Esophagus squamous epithelium (tissue), 5 donors: Measurements from ENCODE around the gene TSPAN7. TPM values are rescaled to one million over a fixed set of nuclear protein-coding genes. Genes with fewer than 3 reads are reported as not detected.

Source experiments
- DNase-seq: peaks from one replicate; lab custom pipeline; 2025; lab: John Stamatoyannopoulos, UW
- H3K27ac ChIP-seq, 4 donors: fragments of 200-600 bp; sonication (generic); one replicate each; pipeline ENCODE4 v1.5.1; 2016 to 2019; ENCODE audit warnings: mild to moderate bottlenecking in 1 of 4
- H3K27me3 ChIP-seq, 4 donors: fragments of 200-600 bp; sonication (generic); 1 replicate in 3 of 4; 2 replicates in 1 of 4; pipeline versions ENCODE4 v1.5.1 to v1.6.0; 2017 to 2021; ENCODE audit warnings: antibody characterized with exemption in 1 of 4
- H3K36me3 ChIP-seq, 3 donors: fragments of 200-600 bp; sonication (generic); one replicate each; pipeline ENCODE4 v1.5.1; 2016 to 2019
- H3K4me1 ChIP-seq, 3 donors: fragments of 200-600 bp; sonication (generic); one replicate each; pipeline ENCODE4 v1.5.1; 2017 to 2019
- H3K4me3 ChIP-seq, 4 donors: fragments of 200-600 bp; sonication (generic); 1 replicate in 3 of 4; 2 replicates in 1 of 4; pipeline ENCODE4 v1.5.1; 2016 to 2019; ENCODE audit warnings: mild to moderate bottlenecking in 2 of 4, moderate library complexity in 1 of 4
- H3K9me3 ChIP-seq, 3 donors: fragments of 200-600 bp; sonication (generic); one replicate each; pipeline ENCODE4 v1.5.1; 2016 to 2019
- CTCF ChIP-seq, 6 experiments: fragments of 450-650 bp in 4 of 6; fragments of 200-600 bp in 2 of 6; sonication (generic) in 2 of 6; IDR thresholded peaks; one replicate each; pipeline ENCODE4 v1.5.1; 2016 to 2019; ENCODE audit warnings: antibody characterized with exemption in 6 of 6, mild to moderate bottlenecking in 4 of 6, moderate library complexity in 4 of 6
- POLR2A ChIP-seq, 4 donors: fragments of 450-650 bp; IDR thresholded peaks; one replicate each; pipeline ENCODE4 v1.6.1; 2017; ENCODE audit warnings: antibody characterized with exemption in 4 of 4, mild to moderate bottlenecking in 4 of 4, moderate library complexity in 3 of 4
- WGBS, 2 donors: methylation state at CpG; one replicate each; pipeline ENCODE4 v1.1.5; 2018; 5-methylcytosine and 5-hydroxymethylcytosine counted together
- intact Hi-C: fragments of 100-400 bp; cut with DNase I; formaldehyde crosslinking; loops from one replicate; pipeline ENCODE4 v1.15.0; 2022
- total RNA-seq, 4 donors: library from RNA; depleted of rRNA; stranded (reverse); fragments of >200 nt; gene quantifications; one replicate each; pipeline ENCODE4 v1.1.0, GENCODE V29; 2016
- donor health status: DM: yes; HTN: yes; CAD: no.

The TSPAN7 gene
- total RNA-seq, 4 donors from 2014 or later, result 23.9 to 40.0 (median 33.8) TPM

- DNase-seq, result no peak
- Histone ChIP-seq H3K27me3 (no peaks in the 10 kb centered on the region), H3K27ac (no peak overlapping the region), H3K4me3 (no peak overlapping the region), H3K9me3 (no peaks in the 10 kb centered on the region), H3K4me1 (no peaks in the 10 kb centered on the region), H3K36me3 (no peaks in the 10 kb centered on the region)
- WGBS, 2 donors, result 58 to 66% methylated on average over 1 to 2 of the region's 2 CpGs
- intact Hi-C loops, result no loop called here
- TF ChIP-seq POLR2A (IDR thresholded peaks at IDR 0.05), result no peak
- TF ChIP-seq CTCF (IDR thresholded peaks at IDR 0.05), result no peak
Observed at GRCh38 chrX:38516196-38516774, 45.1 kb upstream of the TSPAN7 start.

- no peak for TF ChIP-seq CTCF (IDR thresholded peaks at IDR 0.05)
- no peak for TF ChIP-seq POLR2A (IDR thresholded peaks at IDR 0.05)
- no peak overlapping the region for H3K27ac ChIP-seq
- intact Hi-C loops, result no loop called here
- 74 to 77% methylated on average over 3 to 6 of the region's 6 CpGs for WGBS, 2 donors
- no peaks in the 10 kb centered on the region for H3K9me3 ChIP-seq
- no peaks in the 10 kb centered on the region for H3K27me3 ChIP-seq
- H3K36me3 ChIP-seq, result no peaks in the 10 kb centered on the region
- H3K4me1 ChIP-seq, result no peaks in the 10 kb centered on the region
- no peak overlapping the region for H3K4me3 ChIP-seq
- no peak for DNase-seq
Observed at GRCh38 chrX:38519651-38520050, 41.7 kb upstream of the TSPAN7 start.

GRCh38 chrX:38538134-38538533, 23.2 kb upstream of the TSPAN7 start:
- intact Hi-C loops, result no loop called here
- no peaks in the 10 kb centered on the region for H3K36me3 ChIP-seq
- TF ChIP-seq POLR2A (IDR thresholded peaks at IDR 0.05) (no peak), CTCF (IDR thresholded peaks at IDR 0.05) (no peak)
- no peak for DNase-seq
- WGBS, 2 donors, result 23 to 51% methylated on average over 2 of the region's 2 CpGs
- no peak overlapping the region for H3K4me3 ChIP-seq
- H3K9me3 ChIP-seq, result no peaks in the 10 kb centered on the region
- no peaks in the 10 kb centered on the region for H3K4me1 ChIP-seq
- H3K27ac ChIP-seq, result no peak overlapping the region
- H3K27me3 ChIP-seq, result no peaks in the 10 kb centered on the region

- Histone ChIP-seq H3K27me3 (no peaks in the 10 kb centered on the region), H3K4me1 (no peaks in the 10 kb centered on the region), H3K9me3 (no peaks in the 10 kb centered on the region), H3K4me3 (no peak overlapping the region), H3K36me3 (no peaks in the 10 kb centered on the region), H3K27ac (no peak overlapping the region)
- intact Hi-C loops, result no loop called here
- TF ChIP-seq POLR2A (IDR thresholded peaks at IDR 0.05) (no peak), CTCF (IDR thresholded peaks at IDR 0.05) (no peak)
- 67 to 92% methylated on average over 1 of the region's 1 CpG for WGBS, 2 donors
- DNase-seq, result no peak
Observed at GRCh38 chrX:38539748-38540147, 21.6 kb upstream of the TSPAN7 start.

- no peak for DNase-seq
- Histone ChIP-seq H3K4me3 (no peak overlapping the region), H3K27ac (no peak overlapping the region), H3K9me3 (peaks cover 0 to 6% (median 0%) of the 10 kb centered on the region in 3 donors), H3K4me1 (no peaks in the 10 kb centered on the region), H3K27me3 (no peaks in the 10 kb centered on the region), H3K36me3 (no peaks in the 10 kb centered on the region)
- 65 to 71% methylated on average over 3 of the region's 3 CpGs for WGBS, 2 donors
- intact Hi-C loops, result no loop called here
- TF ChIP-seq CTCF (IDR thresholded peaks at IDR 0.05) (no peak), POLR2A (IDR thresholded peaks at IDR 0.05) (no peak)
Observed at GRCh38 chrX:38548508-38548907, 12.8 kb upstream of the TSPAN7 start.
